ENCODE results near the gene PAK6. TPM values are rescaled to one million over a fixed set of nuclear protein-coding genes. Genes with fewer than 3 reads are reported as not detected.

PAK6 gene
- total and polyA plus RNA-seq, 9 of the 15 experiments (the other 6 are each of a cell fraction or from before 2014, with no cell fraction given) = 0.03 to 0.74 (median 0.16) TPM; not detected in 2

GRCh38 chr15:40323953-40324937, 85.4 kb downstream of the PAK6 start (continued):
- TF ChIP-seq USF1 (CRISPR knock-in tag; IDR thresholded peaks at IDR 0.05) (no peak), MEF2A (IDR thresholded peaks at IDR 0.05; ENCODE audit: control insufficient read depth, low read depth, low read length) (no peak), U2AF1 (optimal IDR thresholded peaks at IDR 0.05; ENCODE audit: low read depth, low read length) (no peak), GTF3C2 (IDR thresholded peaks at IDR 0.05; ENCODE audit: borderline replicate concordance, extremely low read depth, insufficient read length) (no peak), L3MBTL2 (IDR thresholded peaks at IDR 0.05) (peak; percentile 66), KLF16 (IDR thresholded peaks at IDR 0.05) (no peak), MIER1 (IDR thresholded peaks at IDR 0.05; ENCODE audit: low read depth) (no peak), ZHX1 (conservative IDR thresholded peaks at IDR 0.05; ENCODE audit: low read length) (no peak), SRF (CRISPR knock-in tag; IDR thresholded peaks at IDR 0.05) (no peak), MTA3 (IDR thresholded peaks at IDR 0.05; ENCODE audit: borderline replicate concordance) (0 out of 2 replicates have a peak, but pooled peaks have one; percentile 15), GATAD2B (IDR thresholded peaks at IDR 0.05; ENCODE audit: borderline replicate concordance) (0 out of 2 replicates have a peak, but pooled peaks have one; percentile 7), MTA1 (IDR thresholded peaks at IDR 0.05; ENCODE audit: borderline replicate concordance) (no peak), RFX1 (IDR thresholded peaks at IDR 0.05) (no peak), ZBTB49 (CRISPR knock-in tag; IDR thresholded peaks at IDR 0.05; ENCODE audit: borderline replicate concordance) (no peak), RBFOX2 (IDR thresholded peaks at IDR 0.05; ENCODE audit: low read depth, low read length) (peak; percentile 50; the same call in 1 of the 2 replicates), ZBTB9 (CRISPR knock-in tag; IDR thresholded peaks at IDR 0.05) (no peak)

Data from K562 (cell line).